NCI-H345 (cell line): ENCODE measurements around the gene NUP205.

Experiments used
- DNase-seq: peaks from one replicate; lab custom pipeline; 2025; lab: John Stamatoyannopoulos, UW

NUP205 gene

GRCh38 chr7:135557455-135558336 is at the start of gene NUP205:
TSS of gene NUP205 (plus strand) at chr7:135557917. CDS start at chr7:135557945, 28 bp downstream.
- DNase-seq, result peak; percentile 79

- peak; percentile 17 for DNase-seq
Measured at GRCh38 chr7:135508883-135509588, 48.7 kb upstream of the NUP205 start.

- DNase-seq, result no peak
Measured at GRCh38 chr7:135509589-135509838, 48.2 kb upstream of the NUP205 start.

- DNase-seq, result peak; percentile 96
Measured at GRCh38 chr7:135509839-135510591, 47.7 kb upstream of the NUP205 start, which contains the start of gene CNOT4. TSS of gene CNOT4 (minus strand) at chr7:135510102. CDS start at chr7:135438331, 71,771 bp downstream.

GRCh38 chr7:135510592-135511183 is 47.0 kb upstream of the NUP205 start:
- DNase-seq, result peak; percentile 18

GRCh38 chr7:135512135-135512887 is 45.4 kb upstream of the NUP205 start:
- DNase-seq, result peak; percentile 70

GRCh38 chr7:135514856-135515255 is 42.9 kb upstream of the NUP205 start:
- no peak for DNase-seq

GRCh38 chr7:135517060-135517459 is 40.7 kb upstream of the NUP205 start:
- DNase-seq, result no peak

- no peak for DNase-seq
Measured at GRCh38 chr7:135518748-135519147, 39.0 kb upstream of the NUP205 start.

GRCh38 chr7:135519233-135519688 is 38.5 kb upstream of the NUP205 start:
- DNase-seq, result no peak

GRCh38 chr7:135519871-135520270 is 37.8 kb upstream of the NUP205 start:
- DNase-seq, result no peak

- no peak for DNase-seq
Measured at GRCh38 chr7:135522509-135522908, 35.2 kb upstream of the NUP205 start.

- no peak for DNase-seq
Measured at GRCh38 chr7:135523146-135523545, 34.6 kb upstream of the NUP205 start.

- no peak for DNase-seq
Measured at GRCh38 chr7:135525426-135525825, 32.3 kb upstream of the NUP205 start.

GRCh38 chr7:135527025-135527424 is 30.7 kb upstream of the NUP205 start:
- DNase-seq, result no peak

- DNase-seq, result no peak
Measured at GRCh38 chr7:135536150-135536549, 21.6 kb upstream of the NUP205 start.

- DNase-seq, result no peak
Measured at GRCh38 chr7:135537453-135537852, 20.3 kb upstream of the NUP205 start.

GRCh38 chr7:135537905-135538304 is 19.8 kb upstream of the NUP205 start:
- DNase-seq, result no peak

GRCh38 chr7:135538376-135538775 is 19.3 kb upstream of the NUP205 start:
- DNase-seq, result no peak

- DNase-seq, result no peak
Measured at GRCh38 chr7:135539629-135540028, 18.1 kb upstream of the NUP205 start.

- DNase-seq, result no peak
Measured at GRCh38 chr7:135541029-135541428, 16.7 kb upstream of the NUP205 start.
